NB4 (cell line): ENCODE results near the gene MDFI.

Source experiments
- DNase-seq: peaks from one replicate; pipeline ENCODE4 v3.0.0; 2010; ENCODE audit warnings: low read depth
- H3K4me3 ChIP-seq: one replicate; pipeline ENCODE4 v1.5.1; 2011; ENCODE audit warnings: mild to moderate bottlenecking, low read depth, low read length, moderate library complexity
- MYC ChIP-seq: IDR thresholded peaks from 2 replicates; pipeline ENCODE4 v1.6.1; 2011; ENCODE audit warnings: low read depth, low read length
- POLR2A ChIP-seq: IDR thresholded peaks from 2 replicates; pipeline ENCODE4 v1.6.1; 2011; ENCODE audit warnings: mild to moderate bottlenecking; ENCODE audit not compliant: insufficient read length; ENCODE audit errors: extremely low read depth
- TF ChIP-seq, protein P1 (sequence below): IDR thresholded peaks from one replicate; pipeline ENCODE4 v1.5.1; 2012; ENCODE audit warnings: low read depth, low read length
- TF ChIP-seq, protein P2 (sequence below): IDR thresholded peaks from 2 replicates; pipeline ENCODE4 v1.6.1; 2011; ENCODE audit warnings: low read depth, low read length

MDFI gene, protein sequence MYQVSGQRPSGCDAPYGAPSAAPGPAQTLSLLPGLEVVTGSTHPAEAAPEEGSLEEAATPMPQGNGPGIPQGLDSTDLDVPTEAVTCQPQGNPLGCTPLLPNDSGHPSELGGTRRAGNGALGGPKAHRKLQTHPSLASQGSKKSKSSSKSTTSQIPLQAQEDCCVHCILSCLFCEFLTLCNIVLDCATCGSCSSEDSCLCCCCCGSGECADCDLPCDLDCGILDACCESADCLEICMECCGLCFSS

DNA sequence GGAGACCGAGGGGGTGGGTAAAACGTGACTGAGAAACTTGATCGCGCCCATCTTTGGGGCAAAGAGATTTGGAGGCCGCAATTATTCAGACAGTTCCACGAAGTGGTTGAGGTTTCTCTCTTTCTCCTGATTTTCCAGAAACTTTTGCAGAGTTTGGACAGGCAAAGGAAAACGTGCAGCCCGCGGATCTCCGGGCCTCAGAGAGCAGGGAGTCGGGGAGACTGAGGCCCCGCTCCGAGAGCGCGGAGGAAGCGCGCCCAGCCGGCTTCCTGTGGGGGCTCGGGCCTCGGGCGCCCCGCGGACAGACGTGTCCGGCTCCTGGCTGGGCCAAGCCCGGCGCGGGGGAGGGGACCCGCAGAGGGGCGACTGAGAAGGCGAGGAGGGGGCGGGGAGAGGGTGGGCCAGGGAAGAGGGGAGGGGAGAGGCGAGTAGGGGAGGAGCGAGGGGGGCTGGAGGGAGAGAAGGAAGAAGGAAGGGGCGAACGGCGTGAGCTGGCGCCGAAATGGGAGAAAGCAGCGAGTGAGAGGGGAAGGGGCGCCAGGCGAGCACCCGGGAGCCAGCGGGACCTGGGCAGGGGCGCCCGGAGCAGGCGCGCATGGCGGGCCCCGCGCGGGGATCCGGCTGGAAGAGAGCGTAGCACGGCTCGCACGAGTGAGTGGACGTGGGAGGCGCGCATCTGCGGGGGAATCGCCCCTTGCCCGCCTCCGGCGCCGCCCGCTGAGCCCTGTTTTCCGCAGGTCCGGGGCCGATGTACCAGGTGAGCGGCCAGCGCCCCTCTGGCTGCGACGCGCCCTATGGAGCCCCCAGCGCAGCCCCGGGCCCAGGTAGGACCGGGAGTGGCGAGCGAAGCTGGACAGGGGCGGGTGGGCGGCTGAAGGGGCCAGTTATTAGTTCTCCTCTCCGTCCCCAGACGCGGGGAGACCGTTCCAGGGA lies at the start of gene MDFI:
MDFI (plus strand) TSS at position 467 of the 933 bp plus-strand sequence; CDS start at position 749, 282 bp downstream.
- DNase-seq, result no peak

DNA sequence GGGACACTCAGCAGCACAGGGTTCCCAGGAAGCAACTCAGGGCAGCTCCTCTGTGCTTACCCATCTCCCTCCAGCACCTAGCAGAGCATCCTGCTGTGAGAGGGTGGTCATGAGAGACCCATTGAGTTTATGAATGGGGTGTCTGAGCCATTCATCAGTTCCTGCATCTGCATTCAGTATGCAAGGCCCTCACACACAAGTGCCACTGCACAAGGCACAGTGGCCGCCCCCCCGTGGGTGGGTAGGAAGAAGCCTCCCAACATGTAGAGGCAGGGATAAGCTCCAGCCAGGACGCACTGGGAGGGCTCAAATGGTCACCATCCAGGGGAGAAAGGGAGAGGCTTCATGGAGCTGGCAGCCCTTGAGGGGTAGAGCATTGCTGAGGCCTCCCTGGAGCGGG lies 49.0 kb upstream of the MDFI start:
- H3K4me3 ChIP-seq, result no peak overlapping the region
- no peak for DNase-seq
- TF ChIP-seq POLR2A (no peak), MYC (no peak)
- TF ChIP-seq, protein P1, sequence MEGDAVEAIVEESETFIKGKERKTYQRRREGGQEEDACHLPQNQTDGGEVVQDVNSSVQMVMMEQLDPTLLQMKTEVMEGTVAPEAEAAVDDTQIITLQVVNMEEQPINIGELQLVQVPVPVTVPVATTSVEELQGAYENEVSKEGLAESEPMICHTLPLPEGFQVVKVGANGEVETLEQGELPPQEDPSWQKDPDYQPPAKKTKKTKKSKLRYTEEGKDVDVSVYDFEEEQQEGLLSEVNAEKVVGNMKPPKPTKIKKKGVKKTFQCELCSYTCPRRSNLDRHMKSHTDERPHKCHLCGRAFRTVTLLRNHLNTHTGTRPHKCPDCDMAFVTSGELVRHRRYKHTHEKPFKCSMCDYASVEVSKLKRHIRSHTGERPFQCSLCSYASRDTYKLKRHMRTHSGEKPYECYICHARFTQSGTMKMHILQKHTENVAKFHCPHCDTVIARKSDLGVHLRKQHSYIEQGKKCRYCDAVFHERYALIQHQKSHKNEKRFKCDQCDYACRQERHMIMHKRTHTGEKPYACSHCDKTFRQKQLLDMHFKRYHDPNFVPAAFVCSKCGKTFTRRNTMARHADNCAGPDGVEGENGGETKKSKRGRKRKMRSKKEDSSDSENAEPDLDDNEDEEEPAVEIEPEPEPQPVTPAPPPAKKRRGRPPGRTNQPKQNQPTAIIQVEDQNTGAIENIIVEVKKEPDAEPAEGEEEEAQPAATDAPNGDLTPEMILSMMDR, result no peak
- TF ChIP-seq, protein P2, sequence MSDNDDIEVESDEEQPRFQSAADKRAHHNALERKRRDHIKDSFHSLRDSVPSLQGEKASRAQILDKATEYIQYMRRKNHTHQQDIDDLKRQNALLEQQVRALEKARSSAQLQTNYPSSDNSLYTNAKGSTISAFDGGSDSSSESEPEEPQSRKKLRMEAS, result no peak

More for the DNA sequence above, at the start of gene MDFI:
- TF ChIP-seq, protein P1, result no peak
- no peak for TF ChIP-seq MYC
- TF ChIP-seq POLR2A, result no peak
- TF ChIP-seq, protein P2, result no peak
- H3K4me3 ChIP-seq, result no peak within 1 kb of the TSS

DNA sequence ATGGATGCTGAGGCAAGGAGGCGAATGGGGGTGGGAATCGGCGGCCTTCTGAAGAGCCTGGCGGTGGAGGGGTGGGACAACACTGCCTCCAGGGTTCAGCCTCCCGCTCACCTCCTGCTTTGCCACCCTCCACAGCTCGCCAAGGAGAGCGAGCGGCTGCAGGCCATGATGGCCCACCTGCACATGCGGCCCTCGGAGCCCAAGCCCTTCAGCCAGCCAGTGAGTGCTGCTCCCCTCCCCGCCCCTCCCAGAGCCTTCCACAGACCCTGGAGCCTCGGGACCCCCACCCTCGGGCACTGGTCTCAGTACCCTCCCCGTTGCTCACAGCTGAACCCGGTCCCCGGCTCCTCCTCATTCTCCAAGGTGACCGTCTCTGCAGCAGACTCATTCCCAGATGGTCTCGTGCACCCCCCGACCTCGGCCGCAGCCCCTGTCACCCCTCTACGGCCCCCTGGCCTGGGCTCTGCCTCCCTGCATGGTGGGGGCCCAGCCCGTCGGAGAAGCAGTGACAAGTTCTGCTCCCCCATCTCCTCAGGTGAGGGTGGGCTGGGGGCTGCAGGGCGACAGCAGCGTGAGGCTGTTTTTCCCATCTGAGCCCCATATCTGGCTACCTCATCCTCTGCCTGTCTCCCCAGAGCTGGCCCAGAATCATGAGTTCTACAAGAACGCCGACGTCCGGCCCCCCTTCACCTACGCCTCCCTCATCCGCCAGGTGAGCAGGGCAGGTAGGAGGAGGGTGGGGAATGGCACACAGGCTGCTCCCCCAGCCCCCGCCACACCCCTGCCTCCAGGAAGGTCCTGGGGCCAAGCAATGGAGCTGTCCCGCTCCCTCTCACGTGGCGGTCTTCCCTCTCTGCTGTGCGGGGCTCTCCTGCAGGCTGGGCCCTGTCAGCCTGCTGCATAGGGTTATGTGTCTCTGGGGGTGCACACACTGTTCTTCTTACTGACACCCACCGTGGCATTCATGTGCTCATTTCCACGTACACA lies 48.3 kb upstream of the MDFI start:
- no peak for TF ChIP-seq POLR2A
- TF ChIP-seq, protein P2, result no peak
- no peak overlapping the region for H3K4me3 ChIP-seq
- DNase-seq, result no peak

DNA sequence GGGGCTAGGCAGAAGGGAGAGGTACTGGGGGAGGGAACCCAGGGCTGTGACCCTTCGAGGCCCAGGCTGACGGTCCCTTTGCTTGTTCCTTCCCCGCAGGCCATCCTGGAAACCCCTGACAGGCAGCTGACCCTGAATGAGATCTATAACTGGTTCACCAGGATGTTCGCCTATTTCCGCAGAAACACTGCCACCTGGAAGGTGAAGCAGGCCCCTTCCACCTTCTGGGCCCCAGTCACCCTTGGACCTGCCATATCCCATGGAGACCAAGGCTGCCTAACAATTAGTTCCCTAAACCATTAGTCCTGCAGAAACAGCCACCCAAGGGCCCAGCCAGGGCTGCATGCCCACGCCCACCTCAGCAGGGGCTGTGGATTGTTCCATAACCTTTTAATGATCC lies 47.1 kb upstream of the MDFI start:
- TF ChIP-seq MYC, result no peak
- TF ChIP-seq, protein P2, result no peak
- TF ChIP-seq, protein P1, result no peak
- TF ChIP-seq POLR2A, result no peak
- DNase-seq, result no peak

DNA sequence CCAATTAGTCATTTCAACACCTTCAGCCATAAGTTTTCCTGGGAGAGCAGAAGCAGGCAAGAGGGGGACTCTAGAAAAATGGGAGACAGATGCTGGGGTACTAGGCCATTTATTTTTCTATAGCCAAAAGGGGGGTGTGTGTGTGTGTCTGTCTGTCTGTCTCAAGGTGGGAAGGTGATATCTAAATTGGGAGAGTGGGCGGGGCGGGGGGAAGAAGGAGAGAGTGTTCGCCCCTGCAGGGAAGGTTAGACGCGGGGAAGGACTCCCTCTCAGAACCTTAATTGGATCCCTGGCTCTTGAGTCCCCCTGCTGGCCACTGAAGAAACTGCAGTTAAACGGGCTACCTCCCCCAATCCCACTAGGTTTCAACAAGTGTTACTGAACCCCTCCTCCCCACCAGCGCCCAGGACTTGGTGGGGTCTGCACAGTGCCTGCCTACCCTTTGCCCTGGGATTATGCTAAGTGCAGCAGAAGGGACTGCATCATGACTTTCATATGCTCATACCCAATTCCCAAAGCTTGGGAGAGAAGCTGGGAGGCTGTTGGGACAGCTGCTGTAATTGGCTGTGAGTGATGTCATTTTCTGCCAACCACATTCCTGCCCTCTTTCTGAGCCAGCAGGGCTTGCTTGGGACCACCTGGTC lies 46.3 kb upstream of the MDFI start:
- no peak for TF ChIP-seq POLR2A
- TF ChIP-seq, protein P1, result peak; percentile 96
- H3K4me3 ChIP-seq, result no peak overlapping the region
- DNase-seq, result peak; percentile 72

More for the DNA sequence above, 47.1 kb upstream of the MDFI start:
- no peak overlapping the region for H3K4me3 ChIP-seq
